ENCODE measurements around the gene ANKRD33B.

- TF ChIP-seq CTCF (IDR thresholded peaks at IDR 0.05 in 2 of 3, conservative IDR thresholded peaks at IDR 0.05 in 1 of 3; ENCODE audit: insufficient read depth in 2 of 3, low read depth in 1 of 3, low read length in 3 of 3) = no peak
- TF ChIP-seq REST (IDR thresholded peaks at IDR 0.05; ENCODE audit: borderline replicate concordance) = no peak
- TF ChIP-seq REST (CRISPR knock-in tag; IDR thresholded peaks at IDR 0.05; ENCODE audit: low read depth) = no peak
- no peak for TF ChIP-seq SMC3 (conservative IDR thresholded peaks at IDR 0.05; ENCODE audit: insufficient read depth, low read depth, low read length)
- no peak for TF ChIP-seq KLF13 (tag; IDR thresholded peaks at IDR 0.05; ENCODE audit: borderline replicate concordance, low read depth)
Observed at GRCh38 chr5:10567781-10568321, 4.0 kb downstream of the ANKRD33B start.

All from K562 (cell line).